HepG2 (cell line): Measurements from ENCODE around the gene DBNDD1. TPM values are rescaled to one million over a fixed set of nuclear protein-coding genes. Genes with fewer than 3 reads are reported as not detected.

ENCODE experiments used
- ATAC-seq: fragments of 200-7000 bp; cut with Tn5 transposase; 3 replicates; pipeline ENCODE4 v1.9.1; 2020; ENCODE audit warnings: mild to moderate bottlenecking, moderate library complexity
- BruUV-seq: library from RNA; stranded (reverse); fragments of 400-500 nt; replicated peaks from 2 replicates; lab custom pipeline; 2021; lab: Mats Ljungman, UMichigan
- CTCF ChIA-PET: fragments of 300-600 bp; formaldehyde crosslinking; extraction: SDS; loops from one replicate; lab custom pipeline; 2021; ENCODE audit warnings: low total read pairs, inconsistent platforms, low intra/inter-chr PET ratio; lab: Yijun Ruan, JAX
- POLR2A ChIA-PET: fragments of 350-600 bp; sonication (Branson Sonifier 250); formaldehyde crosslinking; loops from one replicate; lab custom pipeline; 2020; ENCODE audit warnings: antibody characterized with exemption, inconsistent platforms; lab: Yijun Ruan, JAX
- DNase-seq: peaks from one replicate; pipeline ENCODE4 v3.0.0-alpha.2; 2015; ENCODE audit warnings: low spot score
- FAIRE-seq: peaks from 3 replicates; lab custom pipeline; 2011; peaks lifted over from hg19 to GRCh38; lab: Jason Lieb, UNC
- H2AFZ ChIP-seq: one replicate; pipeline ENCODE4 v1.6.1; 2011; ENCODE audit warnings: low read length, inconsistent platforms
- H3K27ac ChIP-seq: fragments of 300-600 bp; 3 replicates; pipeline ENCODE4 v1.8.0; 2011; ENCODE audit warnings: mixed run types, mild to moderate bottlenecking, mixed read lengths, low read length, inconsistent platforms; ENCODE audit not compliant: insufficient read depth; ENCODE audit errors: extremely low read length
- H3K27me3 ChIP-seq, 2 experiments: fragments of 200-600 bp in 1 of 2; 2 replicates in 1 of 2; 3 replicates in 1 of 2; pipeline versions ENCODE4 v1.6.0 to v1.8.0; 2011; ENCODE audit warnings: low read length in 2 of 2, mild to moderate bottlenecking in 2 of 2, moderate library complexity in 2 of 2, inconsistent platforms in 1 of 2; ENCODE audit not compliant: insufficient read depth in 2 of 2, control insufficient read depth in 1 of 2
- H3K36me3 ChIP-seq, 2 experiments: fragments of 200-600 bp in 1 of 2; replicated peaks in 1 of 2; 2 replicates in 1 of 2; 3 replicates in 1 of 2; pipeline versions ENCODE4 v1.5.1 to v1.8.0; 2011; ENCODE audit warnings: low read length in 2 of 2, inconsistent platforms in 1 of 2; ENCODE audit not compliant: insufficient read depth in 2 of 2, control insufficient read depth in 1 of 2
- H3K4me1 ChIP-seq: 2 replicates; pipeline ENCODE4 v1.5.1; 2012; ENCODE audit warnings: low read length, inconsistent platforms; ENCODE audit not compliant: insufficient read depth
- H3K4me2 ChIP-seq: 2 replicates; pipeline ENCODE4 v1.6.0; 2011; ENCODE audit warnings: low read depth, low read length, inconsistent platforms
- H3K4me3 ChIP-seq, 3 experiments: fragments of 200-600 bp in 1 of 3; sonication (generic), shearing (Covaris generic) in 1 of 3; replicated peaks in 1 of 3; 2 replicates each; pipeline ENCODE4 v1.5.1; 2011 to 2016; ENCODE audit warnings: low read length in 3 of 3, inconsistent platforms in 2 of 3, low read depth in 2 of 3, mild to moderate bottlenecking in 2 of 3, control low read depth in 1 of 3, mixed read lengths in 1 of 3; ENCODE audit not compliant: insufficient read depth in 1 of 3
- H3K79me2 ChIP-seq: one replicate; pipeline ENCODE4 v1.6.1; 2011; ENCODE audit warnings: low read length, inconsistent platforms; ENCODE audit not compliant: insufficient read depth
- H3K9ac ChIP-seq: 2 replicates; pipeline ENCODE4 v1.6.0; 2011; ENCODE audit warnings: mild to moderate bottlenecking, low read depth, low read length, inconsistent platforms; ENCODE audit not compliant: insufficient read depth
- H3K9me3 ChIP-seq: 2 replicates; pipeline ENCODE4 v1.5.1; 2012; ENCODE audit warnings: mild to moderate bottlenecking, low read length
- H4K20me1 ChIP-seq: 2 replicates; pipeline ENCODE4 v1.6.0; 2011; ENCODE audit warnings: inconsistent platforms, mild to moderate bottlenecking, low read length, moderate library complexity; ENCODE audit not compliant: insufficient read depth
- ATF4 ChIP-seq, 2 experiments: fragments of 450-650 bp in 1 of 2; sonication (generic) in 1 of 2; formaldehyde crosslinking; IDR thresholded peaks; 2 replicates each; pipeline versions ENCODE4 v1.5.0 to v1.8.0; 2020 to 2022; ENCODE audit warnings: mild to moderate bottlenecking in 1 of 2, missing genetic modification reagents in 1 of 2
- CAMTA2 ChIP-seq: sonication (generic); formaldehyde crosslinking; IDR thresholded peaks from 2 replicates; pipeline ENCODE4 v1.4.0; 2020; ENCODE audit warnings: mild to moderate bottlenecking, missing genetic modification reagents, borderline replicate concordance
- GFI1 ChIP-seq: sonication (generic); formaldehyde crosslinking; IDR thresholded peaks from 2 replicates; pipeline ENCODE4 v1.5.0; 2020; ENCODE audit warnings: missing genetic modification reagents, mild to moderate bottlenecking, borderline replicate concordance
- HOXA7 ChIP-seq: sonication (generic); formaldehyde crosslinking; IDR thresholded peaks from 2 replicates; pipeline ENCODE4 v1.8.1; 2022; ENCODE audit warnings: mild to moderate bottlenecking, missing genetic modification reagents, moderate library complexity
- MIER2 ChIP-seq: IDR thresholded peaks from 2 replicates; pipeline ENCODE4 v1.6.1; 2016; ENCODE audit warnings: missing biosample characterization, missing genetic modification reagents
- NAIF1 ChIP-seq: sonication (generic); formaldehyde crosslinking; IDR thresholded peaks from 2 replicates; pipeline ENCODE4 v1.5.0; 2020; ENCODE audit warnings: mild to moderate bottlenecking, missing genetic modification reagents, borderline replicate concordance
- NFRKB ChIP-seq: fragments of 450-650 bp; IDR thresholded peaks from 2 replicates; pipeline ENCODE4 v1.6.1; 2017
- SSRP1 ChIP-seq: IDR thresholded peaks from 2 replicates; pipeline ENCODE4 v1.6.1; 2016; ENCODE audit warnings: control low read depth
- YEATS4 ChIP-seq: sonication (generic); formaldehyde crosslinking; IDR thresholded peaks from 2 replicates; pipeline ENCODE4 v1.4.0; 2020; ENCODE audit warnings: missing genetic modification reagents, borderline replicate concordance
- ZC3H13 ChIP-seq: sonication (generic); formaldehyde crosslinking; IDR thresholded peaks from 2 replicates; pipeline ENCODE4 v1.8.1; 2023; ENCODE audit warnings: mild to moderate bottlenecking, missing genetic modification reagents, moderate library complexity
- ZNF30 ChIP-seq: sonication (generic); formaldehyde crosslinking; IDR thresholded peaks from 2 replicates; pipeline ENCODE4 v1.5.0; 2020; ENCODE audit warnings: mild to moderate bottlenecking, missing genetic modification reagents
- ZNF414 ChIP-seq: sonication (generic); formaldehyde crosslinking; IDR thresholded peaks from 2 replicates; pipeline ENCODE4 v1.5.0; 2020; ENCODE audit warnings: missing genetic modification reagents
- ZNF484 ChIP-seq: sonication (generic); formaldehyde crosslinking; IDR thresholded peaks from 2 replicates; pipeline ENCODE4 v1.5.1; 2020; ENCODE audit warnings: mild to moderate bottlenecking, low read depth, missing genetic modification reagents, borderline replicate concordance
- ZNF646 ChIP-seq: sonication (generic); formaldehyde crosslinking; IDR thresholded peaks from 2 replicates; pipeline ENCODE4 v1.9.0; 2021; ENCODE audit warnings: mild to moderate bottlenecking, missing genetic modification reagents
- WGBS: methylation state at CpG from one replicate; pipeline ENCODE4 v1.1.6; 2017; ENCODE audit warnings: low lambda C conversion rate; 5-methylcytosine and 5-hydroxymethylcytosine counted together
- in situ Hi-C: cut with HindIII; loops from 2 replicates; pipeline ENCODE4 v1.10.0; 2017; ENCODE audit warnings: low pct_unique_long_range_greater_than_20kb; ENCODE audit not compliant: extremely low pct_ligation_motif_present
- intact Hi-C: fragments of 100-400 bp; cut with micrococcal nuclease; formaldehyde crosslinking; loops from one replicate; pipeline ENCODE4 v1.10.0; 2022; ENCODE audit not compliant: unreplicated experiment
- polyA plus RNA-seq, 8 experiments: library from polyadenylated mRNA; depleted of rRNA in 3 of 8; stranded (reverse) in 7 of 8; unstranded in 1 of 8; fragments of >200 nt; fragmentation: Illumina TruSeq in 4 of 8; extraction: Trizol in 4 of 8; gene quantifications; 2 replicates each; pipeline versions ENCODE4 v1.2.1 to v1.2.3, GENCODE V29; 2011 to 2016; ENCODE audit warnings: low read depth in 4 of 8, missing spikeins in 1 of 8, mixed read lengths in 1 of 8; ENCODE audit not compliant: insufficient read depth in 1 of 8
- total RNA-seq, 5 experiments: library from RNA; depleted of rRNA; stranded (reverse); fragments of >200 nt; fragmentation: Illumina TruSeq; extraction: Trizol; gene quantifications; 2 replicates each; pipeline ENCODE4 v1.2.3, GENCODE V29; 2016; ENCODE audit warnings: low read depth in 1 of 5

Gene DBNDD1
- total and polyA plus RNA-seq, 2 of the 13 experiments (the other 11 are each of a cell fraction or from before 2014, with no cell fraction given) = 17.0 to 40.4 TPM

GRCh38 chr16:89969741-89970410 is 49.4 kb downstream of the DBNDD1 start:
- Histone ChIP-seq H2AFZ (no peak overlapping the region), H3K4me1 (peaks cover 41% of the 10 kb centered on the region), H3K36me3 (peaks cover 3 to 12% of the 10 kb centered on the region in 2 experiments; a peak in 3 of 5 replicates), H3K9me3 (no peaks in the 10 kb centered on the region)
- BruUV-seq = no TSS peak
- WGBS = 91% methylated on average over 6 of the region's 6 CpGs
- FAIRE-seq = no peak
- no peak for TF ChIP-seq YEATS4
- TF ChIP-seq NAIF1 (CRISPR knock-in tag) = 0 out of 2 replicates have a peak, but pooled peaks have one; percentile 30
- no peak for TF ChIP-seq CAMTA2 (CRISPR knock-in tag)
- TF ChIP-seq ZNF646 (CRISPR knock-in tag) = no peak
- TF ChIP-seq HOXA7 (CRISPR knock-in tag) = no peak
- peak; percentile 43; the same call in 1 of the 2 replicates for TF ChIP-seq ZC3H13 (CRISPR knock-in tag)
- no peak for TF ChIP-seq ZNF484
- no peak for TF ChIP-seq SSRP1 (CRISPR knock-in tag)
- TF ChIP-seq MIER2 (CRISPR knock-in tag) = no peak
- no peak for TF ChIP-seq ZNF414
- no peak for TF ChIP-seq ATF4 (CRISPR knock-in tag; IDR thresholded peaks at IDR 0.05)
- TF ChIP-seq GFI1 (CRISPR knock-in tag) = peak; percentile 30; the same call in 1 of the 2 replicates
- no peak for TF ChIP-seq NFRKB
- no peak for TF ChIP-seq ZNF30 (CRISPR knock-in tag)
- TF ChIP-seq, all 625 proteins: peak for 3
- CTCF ChIA-PET = no interaction called here
- Histone ChIP-seq H3K27ac (no peak overlapping the region), H3K4me3 (no peak overlapping the region), H4K20me1 (no peaks in the 10 kb centered on the region), H3K27me3 (no peaks in the 10 kb centered on the region; a peak in 1 of 5 replicates), H3K79me2 (peaks cover 47% of the 10 kb centered on the region), H3K4me2 (peak overlapping the region; percentile 94), H3K9ac (no peak overlapping the region)
- ATAC-seq = no peak
- POLR2A ChIA-PET = interaction anchor here (7.1 kb wide), 1 partner anchor 47 kb away, joined by 84 read pairs; the partner anchor contains the start of gene TUBB3
- intact Hi-C loops (no loop called here), in situ Hi-C loops (no loop called here)
- no peak for DNase-seq
